K562 (cell line): ENCODE measurements around the gene PPOX. TPM values are rescaled to one million over a fixed set of nuclear protein-coding genes. Genes with fewer than 3 reads are reported as not detected.

Source experiments
- ATAC-seq: fragments of 200-7000 bp; cut with Tn5 transposase; 3 replicates; pipeline ENCODE4 v1.9.1; 2020; ENCODE audit warnings: moderate library complexity
- BruUV-seq: library from RNA; stranded (reverse); fragments of 400-500 nt; replicated peaks from 2 replicates; lab custom pipeline; 2021; lab: Mats Ljungman, UMichigan
- CTCF ChIA-PET: fragments of 300-600 bp; formaldehyde crosslinking; extraction: SDS; loops from one replicate; lab custom pipeline; 2021; ENCODE audit warnings: low intra/inter-chr PET ratio; lab: Yijun Ruan, JAX
- POLR2A ChIA-PET: fragments of 300-600, 350-650 bp; sonication (Branson Sonifier 250); formaldehyde crosslinking; extraction: SDS; loops from one replicate; lab custom pipeline; 2021; ENCODE audit warnings: antibody characterized with exemption, inconsistent platforms; lab: Yijun Ruan, JAX
- DNase-seq, 4 experiments: peaks; one replicate each; pipeline versions ENCODE4 v3.0.0 to v3.0.0-alpha.2; 2011 to 2018; ENCODE audit warnings: low spot score in 3 of 4, mixed read lengths in 3 of 4; ENCODE audit errors: extremely low read depth in 1 of 4
- FAIRE-seq: peaks from 2 replicates; lab custom pipeline; 2011; peaks lifted over from hg19 to GRCh38; lab: Jason Lieb, UNC
- H2AFZ ChIP-seq: 2 replicates; pipeline ENCODE4 v1.6.0; 2011; ENCODE audit warnings: low read depth, low read length, control low read depth, inconsistent platforms
- H3K27ac ChIP-seq: fragments of 200-600 bp; 3 replicates; pipeline ENCODE4 v1.8.0; 2011; ENCODE audit warnings: low read depth, mild to moderate bottlenecking, control low read depth, inconsistent platforms, low read length, moderate library complexity, mixed read lengths; ENCODE audit errors: extremely low read depth
- H3K27me3 ChIP-seq, 2 experiments: fragments of 300-600 bp in 1 of 2; 2 replicates in 1 of 2; 3 replicates in 1 of 2; pipeline versions ENCODE4 v1.6.0 to v1.8.0; 2011; ENCODE audit warnings: inconsistent platforms in 2 of 2, low read length in 2 of 2, mild to moderate bottlenecking in 1 of 2, mixed read lengths in 1 of 2, moderate library complexity in 1 of 2; ENCODE audit not compliant: control insufficient read depth in 2 of 2, insufficient read depth in 2 of 2
- H3K36me3 ChIP-seq: fragments of 300-600 bp; 3 replicates; pipeline ENCODE4 v1.8.0; 2011; ENCODE audit warnings: mild to moderate bottlenecking, low read length, inconsistent platforms; ENCODE audit not compliant: control insufficient read depth, insufficient read depth
- H3K4me1 ChIP-seq, 2 experiments: fragments of 200-600 bp in 1 of 2; replicated peaks in 1 of 2; 2 replicates in 1 of 2; 3 replicates in 1 of 2; pipeline versions ENCODE4 v1.5.1 to v1.8.0; 2011; ENCODE audit warnings: inconsistent platforms in 2 of 2, low read length in 2 of 2, mild to moderate bottlenecking in 1 of 2, mixed read lengths in 1 of 2, moderate library complexity in 1 of 2; ENCODE audit not compliant: control insufficient read depth in 2 of 2, insufficient read depth in 2 of 2
- H3K4me2 ChIP-seq: 2 replicates; pipeline ENCODE4 v1.6.1; 2011; ENCODE audit warnings: low read length, control low read depth, inconsistent platforms, mixed read lengths; ENCODE audit not compliant: insufficient read depth
- H3K4me3 ChIP-seq: fragments of 200-600 bp; sonication (generic), shearing (Covaris generic); 2 replicates; pipeline ENCODE4 v1.5.1; 2016; ENCODE audit warnings: control low read depth, inconsistent platforms
- H3K79me2 ChIP-seq: fragments of 200-600 bp; 3 replicates; pipeline ENCODE4 v1.8.0; 2011; ENCODE audit warnings: low read length, inconsistent platforms; ENCODE audit not compliant: control insufficient read depth, insufficient read depth
- H3K9ac ChIP-seq, 2 experiments: 2 replicates each; pipeline versions ENCODE4 v1.6.0 to v1.6.1; 2011; ENCODE audit warnings: low read depth in 2 of 2, low read length in 2 of 2, control low read depth in 1 of 2, inconsistent platforms in 1 of 2, mild to moderate bottlenecking in 1 of 2, mixed read lengths in 1 of 2; ENCODE audit not compliant: insufficient read depth in 1 of 2
- H3K9me1 ChIP-seq: one replicate; pipeline ENCODE4 v1.6.0; 2011; ENCODE audit warnings: inconsistent platforms, mild to moderate bottlenecking, low read length, moderate library complexity; ENCODE audit not compliant: control insufficient read depth, insufficient read depth
- H3K9me3 ChIP-seq: replicated peaks from 2 replicates; pipeline ENCODE4 v1.5.1; 2011; ENCODE audit warnings: low read depth, low read length, inconsistent platforms; ENCODE audit not compliant: control insufficient read depth, insufficient read depth
- H4K20me1 ChIP-seq: replicated peaks from 2 replicates; pipeline ENCODE4 v1.6.1; 2011; ENCODE audit warnings: low read length, inconsistent platforms, mixed read lengths; ENCODE audit not compliant: control insufficient read depth, insufficient read depth
- ARID3A ChIP-seq: IDR thresholded peaks from 2 replicates; pipeline ENCODE4 v1.6.1; 2012; ENCODE audit warnings: low read depth, low read length, improper control_type of control experiment, borderline replicate concordance
- CSDE1 ChIP-seq, 2 experiments: fragments of 450-650 bp; IDR thresholded peaks; 2 replicates each; pipeline ENCODE4 v1.6.1; 2016; ENCODE audit warnings: mild to moderate bottlenecking in 1 of 2
- DEAF1 ChIP-seq: fragments of 450-650 bp; formaldehyde crosslinking; IDR thresholded peaks from 2 replicates; pipeline ENCODE4 v1.4.0; 2020; ENCODE audit warnings: mild to moderate bottlenecking, moderate library complexity
- NCOA6 ChIP-seq: fragments of 450-650 bp; IDR thresholded peaks from 2 replicates; pipeline ENCODE4 v1.6.1; 2017; ENCODE audit warnings: mild to moderate bottlenecking
- NFXL1 ChIP-seq: fragments of 450-650 bp; formaldehyde crosslinking; IDR thresholded peaks from 2 replicates; pipeline ENCODE4 v1.4.0; 2021; ENCODE audit warnings: mild to moderate bottlenecking
- NR4A1 ChIP-seq, 2 experiments: fragments of 250-450 bp in 1 of 2; fragments of 450-650 bp in 1 of 2; sonication (Bioruptor Pico) in 1 of 2; IDR thresholded peaks; 2 replicates each; pipeline versions ENCODE4 v1.4.0 to v1.6.1; 2016 to 2020; ENCODE audit warnings: mild to moderate bottlenecking in 2 of 2, missing compliant biosample characterization in 1 of 2, missing genetic modification characterization in 1 of 2, moderate library complexity in 1 of 2
- RFX5 ChIP-seq: IDR thresholded peaks from 2 replicates; pipeline ENCODE4 v1.6.1; 2011; ENCODE audit warnings: low read depth, mild to moderate bottlenecking, improper control_type of control experiment, low read length
- SIX5 ChIP-seq, 2 experiments: IDR thresholded peaks; 2 replicates each; pipeline ENCODE4 v1.6.1; 2011; ENCODE audit warnings: low read length in 2 of 2, borderline replicate concordance in 1 of 2, low read depth in 1 of 2, mild to moderate bottlenecking in 1 of 2, moderate library complexity in 1 of 2; ENCODE audit not compliant: insufficient read depth in 1 of 2
- ZNF143 ChIP-seq: sonication (generic); formaldehyde crosslinking; IDR thresholded peaks from 2 replicates; pipeline ENCODE4 v1.9.0; 2022; ENCODE audit warnings: mild to moderate bottlenecking, missing genetic modification reagents
- ZNF445 ChIP-seq: fragments of 250-450 bp; sonication (Bioruptor Pico); IDR thresholded peaks from 2 replicates; pipeline ENCODE4 v1.4.0; 2020; ENCODE audit warnings: low read depth, mild to moderate bottlenecking, moderate library complexity
- WGBS: fragments of 100-300 bp; shearing (Covaris generic); methylation state at CpG from one replicate; pipeline ENCODE4 v1.1.6; 2016; ENCODE audit warnings: low coverage, mixed read lengths; ENCODE audit not compliant: insufficient coverage; ENCODE audit errors: missing lambda C conversion rate; 5-methylcytosine and 5-hydroxymethylcytosine counted together
- in situ Hi-C: fragments of 300-500 bp; cut with MboI; formaldehyde crosslinking; loops from 4 replicates; pipeline ENCODE4 v1.15.0; 2018; ENCODE audit warnings: inconsistent platforms, mixed read lengths
- intact Hi-C: fragments of 100-400 bp; cut with micrococcal nuclease; formaldehyde crosslinking; loops from 2 replicates; pipeline ENCODE4 v1.14.2; 2022
- polyA plus RNA-seq, 8 experiments: library from polyadenylated mRNA; depleted of rRNA in 4 of 8; stranded (reverse) in 5 of 8; unstranded in 3 of 8; fragments of >200 nt; fragmentation: Nextera tagmentation in 2 of 8; fragmentation: Illumina TruSeq in 1 of 8; extraction: Ambion mirVana in 2 of 8; extraction: Trizol in 1 of 8; gene quantifications; 2 replicates each; pipeline versions ENCODE4 v1.2.1 to v1.2.3, GENCODE V29; 2011 to 2014; ENCODE audit warnings: inconsistent platforms in 1 of 8, missing spikeins in 1 of 8
- total RNA-seq, 7 experiments: library from RNA; depleted of rRNA in 6 of 7; stranded (reverse); fragments of >200 nt in 6 of 7; fragmentation: Illumina TruSeq in 2 of 7; extraction: Trizol in 2 of 7; gene quantifications; 2 replicates each; pipeline versions ENCODE4 v1.2.1 to v1.2.3, GENCODE V29; 2011 to 2021; ENCODE audit warnings: low replicate concordance in 1 of 7
- TF ChIP-seq, protein P1 (sequence below): sonication (generic); formaldehyde crosslinking; IDR thresholded peaks from 2 replicates; pipeline ENCODE4 v1.8.0; 2023; ENCODE audit warnings: mild to moderate bottlenecking, missing genetic modification reagents
- TF ChIP-seq, protein P2 (sequence below), 3 experiments: IDR thresholded peaks in 2 of 3; conservative IDR thresholded peaks in 1 of 3; 2 replicates each; pipeline ENCODE4 v1.5.1; 2011 to 2012; ENCODE audit warnings: low read length in 3 of 3, mild to moderate bottlenecking in 3 of 3, control low read depth in 2 of 3, improper control_type of control experiment in 1 of 3, inconsistent platforms in 1 of 3, low read depth in 1 of 3, mixed read lengths in 1 of 3, moderate library complexity in 1 of 3; ENCODE audit not compliant: insufficient read depth in 2 of 3
- TF ChIP-seq, protein P3 (sequence below): sonication (generic); formaldehyde crosslinking; IDR thresholded peaks from 2 replicates; pipeline ENCODE4 v1.8.0; 2022; ENCODE audit warnings: missing genetic modification reagents, mild to moderate bottlenecking, moderate library complexity, borderline replicate concordance

PPOX gene
- total and polyA plus RNA-seq, 9 of the 15 experiments (the other 6 are each of a cell fraction or from before 2014, with no cell fraction given), result 17.0 to 57.1 (median 38.9) TPM

- H3K9ac ChIP-seq, result no peak overlapping the region
- no peaks in the 10 kb centered on the region for H3K9me3 ChIP-seq
- H3K4me3 ChIP-seq, result no peak overlapping the region
- H4K20me1 ChIP-seq, result no peaks in the 10 kb centered on the region
- WGBS, result 57% methylated on average over 1 of the region's 1 CpG
- intact Hi-C loops (loop anchor here (1.0 to 10.0 kb wide), 5 partner anchors 38 to 415 kb away; partner anchors contain the start of gene B4GALT3), in situ Hi-C loops (no loop called here)
- H2AFZ ChIP-seq, result no peak overlapping the region
- DNase-seq (peak in 3 of 4 experiments; percentile 43 to 68 (median 60)), FAIRE-seq (peak; percentile 76), ATAC-seq (peak; percentile 88)
- H3K27me3 ChIP-seq, result no peaks in the 10 kb centered on the region
- no peak overlapping the region for H3K4me2 ChIP-seq
- H3K4me1 ChIP-seq, result peaks cover 0 to 4% of the 10 kb centered on the region in 2 experiments; a peak in 3 of 5 replicates
- H3K9me1 ChIP-seq, result no peaks in the 10 kb centered on the region
- no TSS peak for BruUV-seq
- peaks cover 4% of the 10 kb centered on the region; the same call in 1 of the 3 replicates for H3K79me2 ChIP-seq
- ChIA-PET CTCF (interaction anchor here (0.7 to 2.2 kb wide), 4 partner anchors 68 to 414 kb away, joined by 3 to 15 read pairs (median 6); no protein-coding TSS in a partner anchor), POLR2A (interaction anchor here (0.6 to 1.7 kb wide), 2 partner anchors 14 to 93 kb away, joined by 3 to 8 read pairs; partner anchors contain the start of gene UFC1)
- peaks cover 2% of the 10 kb centered on the region; the same call in 1 of the 3 replicates for H3K36me3 ChIP-seq
- H3K27ac ChIP-seq, result no peak overlapping the region
- TF ChIP-seq, protein P1, sequence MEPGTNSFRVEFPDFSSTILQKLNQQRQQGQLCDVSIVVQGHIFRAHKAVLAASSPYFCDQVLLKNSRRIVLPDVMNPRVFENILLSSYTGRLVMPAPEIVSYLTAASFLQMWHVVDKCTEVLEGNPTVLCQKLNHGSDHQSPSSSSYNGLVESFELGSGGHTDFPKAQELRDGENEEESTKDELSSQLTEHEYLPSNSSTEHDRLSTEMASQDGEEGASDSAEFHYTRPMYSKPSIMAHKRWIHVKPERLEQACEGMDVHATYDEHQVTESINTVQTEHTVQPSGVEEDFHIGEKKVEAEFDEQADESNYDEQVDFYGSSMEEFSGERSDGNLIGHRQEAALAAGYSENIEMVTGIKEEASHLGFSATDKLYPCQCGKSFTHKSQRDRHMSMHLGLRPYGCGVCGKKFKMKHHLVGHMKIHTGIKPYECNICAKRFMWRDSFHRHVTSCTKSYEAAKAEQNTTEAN (CRISPR knock-in tag), result no peak
- TF ChIP-seq, protein P2, sequence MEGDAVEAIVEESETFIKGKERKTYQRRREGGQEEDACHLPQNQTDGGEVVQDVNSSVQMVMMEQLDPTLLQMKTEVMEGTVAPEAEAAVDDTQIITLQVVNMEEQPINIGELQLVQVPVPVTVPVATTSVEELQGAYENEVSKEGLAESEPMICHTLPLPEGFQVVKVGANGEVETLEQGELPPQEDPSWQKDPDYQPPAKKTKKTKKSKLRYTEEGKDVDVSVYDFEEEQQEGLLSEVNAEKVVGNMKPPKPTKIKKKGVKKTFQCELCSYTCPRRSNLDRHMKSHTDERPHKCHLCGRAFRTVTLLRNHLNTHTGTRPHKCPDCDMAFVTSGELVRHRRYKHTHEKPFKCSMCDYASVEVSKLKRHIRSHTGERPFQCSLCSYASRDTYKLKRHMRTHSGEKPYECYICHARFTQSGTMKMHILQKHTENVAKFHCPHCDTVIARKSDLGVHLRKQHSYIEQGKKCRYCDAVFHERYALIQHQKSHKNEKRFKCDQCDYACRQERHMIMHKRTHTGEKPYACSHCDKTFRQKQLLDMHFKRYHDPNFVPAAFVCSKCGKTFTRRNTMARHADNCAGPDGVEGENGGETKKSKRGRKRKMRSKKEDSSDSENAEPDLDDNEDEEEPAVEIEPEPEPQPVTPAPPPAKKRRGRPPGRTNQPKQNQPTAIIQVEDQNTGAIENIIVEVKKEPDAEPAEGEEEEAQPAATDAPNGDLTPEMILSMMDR (IDR thresholded peaks at IDR 0.05 in 2 of 3, conservative IDR thresholded peaks at IDR 0.05 in 1 of 3; ENCODE audit: insufficient read depth in 2 of 3, low read depth in 1 of 3, low read length in 3 of 3), result peak; percentile 55 to 85 (median 59); a peak in 5 of 6 replicates
- TF ChIP-seq NCOA6, result no peak
- TF ChIP-seq, protein P3, sequence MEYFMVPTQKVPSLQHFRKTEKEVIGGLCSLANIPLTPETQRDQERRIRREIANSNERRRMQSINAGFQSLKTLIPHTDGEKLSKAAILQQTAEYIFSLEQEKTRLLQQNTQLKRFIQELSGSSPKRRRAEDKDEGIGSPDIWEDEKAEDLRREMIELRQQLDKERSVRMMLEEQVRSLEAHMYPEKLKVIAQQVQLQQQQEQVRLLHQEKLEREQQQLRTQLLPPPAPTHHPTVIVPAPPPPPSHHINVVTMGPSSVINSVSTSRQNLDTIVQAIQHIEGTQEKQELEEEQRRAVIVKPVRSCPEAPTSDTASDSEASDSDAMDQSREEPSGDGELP (CRISPR knock-in tag), result no peak
- peak; percentile 57 for TF ChIP-seq DEAF1 (CRISPR knock-in tag)
- TF ChIP-seq NFXL1 (CRISPR knock-in tag), result no peak
- no peak for TF ChIP-seq NR4A1 (CRISPR knock-in tag; IDR thresholded peaks at IDR 0.05)
- TF ChIP-seq NR4A1 (tag; IDR thresholded peaks at IDR 0.05), result no peak
- no peak for TF ChIP-seq ZNF445 (CRISPR knock-in tag)
- TF ChIP-seq CSDE1 (IDR thresholded peaks at IDR 0.05), result no peak
- TF ChIP-seq SIX5 (IDR thresholded peaks at IDR 0.05; ENCODE audit: borderline replicate concordance in 1 of 2, insufficient read depth in 1 of 2, low read depth in 1 of 2, low read length in 2 of 2), result no peak
- no peak for TF ChIP-seq RFX5
- TF ChIP-seq ARID3A, result 0 out of 2 replicates have a peak, but pooled peaks have one; percentile 46
- TF ChIP-seq ZNF143 (CRISPR knock-in tag), result no peak
These were observed 26.5 kb upstream of the PPOX start for GRCh38 chr1:161139766-161140165.
